Endothelial cell of umbilical vein (primary cell): Measurements from ENCODE around the gene RBM42. TPM values are rescaled to one million over a fixed set of nuclear protein-coding genes. Genes with fewer than 3 reads are reported as not detected.

Experiments
- BruUV-seq: library from RNA; stranded (reverse); fragments of 400-500 nt; replicated peaks from 2 replicates; lab custom pipeline; 2021; lab: Mats Ljungman, UMichigan
- CTCF ChIA-PET: fragments of 300-600, 350-600 bp; sonication (Branson Sonifier 250); formaldehyde crosslinking; loops from one replicate; lab custom pipeline; 2021; ENCODE audit warnings: antibody characterized with exemption, inconsistent platforms; lab: Charles Lee
- POLR2A ChIA-PET: fragments of 300-600, 350-600 bp; sonication (Branson Sonifier 250); formaldehyde crosslinking; loops from one replicate; lab custom pipeline; 2021; ENCODE audit warnings: antibody characterized with exemption, inconsistent platforms; lab: Charles Lee
- DNase-seq: peaks from one replicate; pipeline ENCODE4 v3.0.0-alpha.2; 2011; ENCODE audit warnings: low read depth, low spot score
- FAIRE-seq: peaks from 2 replicates; lab custom pipeline; 2011; peaks lifted over from hg19 to GRCh38; lab: Jason Lieb, UNC
- H2AFZ ChIP-seq: 2 replicates; pipeline ENCODE4 v1.6.0; 2012; ENCODE audit warnings: low read depth, low read length, control low read depth, inconsistent platforms
- H3K27ac ChIP-seq: 2 replicates; pipeline ENCODE4 v1.5.1; 2011; ENCODE audit warnings: low read depth, mild to moderate bottlenecking, control low read depth, low read length, moderate library complexity; ENCODE audit not compliant: insufficient read depth
- H3K27me3 ChIP-seq, 2 experiments: 2 replicates each; pipeline versions ENCODE4 v1.6.0 to v1.6.1; 2011; ENCODE audit warnings: low read length in 2 of 2, mixed read lengths in 1 of 2; ENCODE audit not compliant: control insufficient read depth in 2 of 2, insufficient read depth in 2 of 2
- H3K36me3 ChIP-seq, 2 experiments: 2 replicates in 1 of 2; 3 replicates in 1 of 2; pipeline ENCODE4 v1.5.1; 2011; ENCODE audit warnings: low read length in 2 of 2, mild to moderate bottlenecking in 1 of 2, moderate library complexity in 1 of 2; ENCODE audit not compliant: control insufficient read depth in 2 of 2, insufficient read depth in 2 of 2; ENCODE audit errors: extremely low read depth in 1 of 2
- H3K4me1 ChIP-seq: 3 replicates; pipeline ENCODE4 v1.5.1; 2011; ENCODE audit warnings: mild to moderate bottlenecking, low read length; ENCODE audit not compliant: control insufficient read depth, insufficient read depth; ENCODE audit errors: extremely low read depth
- H3K4me2 ChIP-seq: 2 replicates; pipeline ENCODE4 v1.6.1; 2011; ENCODE audit warnings: low read length, control low read depth, mixed read lengths; ENCODE audit not compliant: insufficient read depth
- H3K4me3 ChIP-seq, 3 experiments: fragments of 200-600 bp in 1 of 3; sonication (generic), shearing (Covaris generic) in 1 of 3; replicated peaks in 1 of 3; 2 replicates each; pipeline ENCODE4 v1.5.1; 2011 to 2016; ENCODE audit warnings: control low read depth in 3 of 3, low read length in 3 of 3, mild to moderate bottlenecking in 2 of 3, inconsistent platforms in 1 of 3, low read depth in 1 of 3, moderate library complexity in 1 of 3; ENCODE audit not compliant: insufficient read depth in 1 of 3
- H3K79me2 ChIP-seq: 2 replicates; pipeline ENCODE4 v1.6.0; 2012; ENCODE audit warnings: low read length, inconsistent platforms; ENCODE audit not compliant: control insufficient read depth, insufficient read depth
- H3K9ac ChIP-seq: replicated peaks from 2 replicates; pipeline ENCODE3; 2011; ENCODE audit warnings: low read length, control low read depth; ENCODE audit not compliant: insufficient read depth; ENCODE audit errors: extremely low read depth
- H3K9me1 ChIP-seq: replicated peaks from 3 replicates; pipeline ENCODE4 v1.6.0; 2011; ENCODE audit warnings: mild to moderate bottlenecking, low read length; ENCODE audit not compliant: control insufficient read depth, insufficient read depth; ENCODE audit errors: extremely low read depth
- H3K9me3 ChIP-seq: replicated peaks from 2 replicates; pipeline ENCODE4 v1.5.1; 2012; ENCODE audit warnings: low read length, inconsistent platforms; ENCODE audit not compliant: control insufficient read depth, insufficient read depth
- H4K20me1 ChIP-seq: replicated peaks from 2 replicates; pipeline ENCODE3; 2011; ENCODE audit warnings: mild to moderate bottlenecking, low read length; ENCODE audit not compliant: control insufficient read depth, insufficient read depth; ENCODE audit errors: extremely low read depth
- CTCF ChIP-seq, 2 donors: IDR thresholded peaks; 1 replicate in 1 of 2; 2 replicates in 1 of 2; pipeline ENCODE4 v1.5.1; 2011; ENCODE audit warnings: low read length in 2 of 2, mild to moderate bottlenecking in 2 of 2, moderate library complexity in 2 of 2, control low read depth in 1 of 2, inconsistent platforms in 1 of 2, low read depth in 1 of 2; ENCODE audit not compliant: insufficient read depth in 1 of 2; ENCODE audit errors: extremely low read depth in 1 of 2
- EZH2 ChIP-seq: IDR thresholded peaks from 2 replicates; pipeline ENCODE4 v1.6.1; 2012; ENCODE audit warnings: borderline replicate concordance, low read depth, mild to moderate bottlenecking, moderate library complexity, low read length, inconsistent platforms; ENCODE audit not compliant: severe bottlenecking
- FOS ChIP-seq: IDR thresholded peaks from 2 replicates; pipeline ENCODE4 v1.6.1; 2011; ENCODE audit warnings: mild to moderate bottlenecking, low read length, moderate library complexity, borderline replicate concordance; ENCODE audit not compliant: insufficient read depth
- GATA2 ChIP-seq: IDR thresholded peaks from 2 replicates; pipeline ENCODE4 v1.7.0; 2011; ENCODE audit warnings: low read depth, mild to moderate bottlenecking, moderate library complexity, mixed read lengths, low read length; ENCODE audit not compliant: insufficient read length, insufficient read depth
- JUN ChIP-seq: IDR thresholded peaks from 2 replicates; pipeline ENCODE4 v1.6.1; 2011; ENCODE audit warnings: borderline replicate concordance, low read depth; ENCODE audit not compliant: insufficient read length, insufficient read depth
- MYC ChIP-seq: IDR thresholded peaks from one replicate; pipeline ENCODE4 v1.6.1; 2011; ENCODE audit warnings: mild to moderate bottlenecking, low read depth, low read length
- POLR2A ChIP-seq: IDR thresholded peaks from 2 replicates; pipeline ENCODE4 v1.6.1; 2012; ENCODE audit warnings: low read depth, mild to moderate bottlenecking, control low read depth, low read length
- POLR2AphosphoS5 ChIP-seq: IDR thresholded peaks from 2 replicates; pipeline ENCODE4 v1.6.1; 2012; ENCODE audit warnings: low read depth, mild to moderate bottlenecking, control low read depth, low read length, moderate library complexity; ENCODE audit not compliant: insufficient read depth
- dilution Hi-C: fragments of 300-500 bp; cut with MboI; formaldehyde crosslinking; loops from one replicate; pipeline ENCODE4 v1.15.0; 2019; ENCODE audit warnings: low sequenced_read_pairs; ENCODE audit not compliant: extremely low pct_ligation_motif_present
- intact Hi-C: fragments of 100-400 bp; cut with micrococcal nuclease; formaldehyde crosslinking; loops from one replicate; pipeline ENCODE4 v1.10.0; 2022
- polyA plus RNA-seq, 4 experiments: library from polyadenylated mRNA; depleted of rRNA in 3 of 4; stranded (reverse) in 3 of 4; unstranded in 1 of 4; fragments of >200 nt; gene quantifications; 2 replicates each; pipeline versions ENCODE4 v1.2.1 to v1.2.3, GENCODE V29; 2011 to 2012; ENCODE audit warnings: missing spikeins in 1 of 4
- total RNA-seq: library from RNA; stranded (reverse); gene quantifications from 2 replicates; pipeline ENCODE4 v1.2.3, GENCODE V29; 2021
- TF ChIP-seq, protein P1 (sequence below): IDR thresholded peaks from 2 replicates; pipeline ENCODE4 v1.6.1; 2011; ENCODE audit not compliant: insufficient read depth, insufficient read length

Gene RBM42
- total and polyA plus RNA-seq, 2 donors (not counting 3 experiments of a cell fraction or from before 2014, with no cell fraction given), result 78.3 to 97.3 TPM

- POLR2A ChIA-PET, result no interaction called here
- FAIRE-seq (no peak), DNase-seq (no peak)
- intact Hi-C loops, result no loop called here
- H3K4me3 ChIP-seq, result no peak overlapping the region
- no peak overlapping the region for H2AFZ ChIP-seq
- no peaks in the 10 kb centered on the region for H3K9me1 ChIP-seq
- dilution Hi-C loops, result no loop called here
- no peak overlapping the region for H3K27ac ChIP-seq
- BruUV-seq, result no TSS peak
- H3K9me3 ChIP-seq, result no peaks in the 10 kb centered on the region
- TF ChIP-seq JUN (no peak), POLR2A (no peak), FOS (no peak), EZH2 (no peak)
- TF ChIP-seq, protein P1, sequence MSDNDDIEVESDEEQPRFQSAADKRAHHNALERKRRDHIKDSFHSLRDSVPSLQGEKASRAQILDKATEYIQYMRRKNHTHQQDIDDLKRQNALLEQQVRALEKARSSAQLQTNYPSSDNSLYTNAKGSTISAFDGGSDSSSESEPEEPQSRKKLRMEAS, result no peak
- CTCF ChIA-PET, result no interaction called here
- no peak overlapping the region for H3K9ac ChIP-seq
- H3K36me3 ChIP-seq, result peaks cover 12 to 46% of the 10 kb centered on the region in 2 experiments
- H4K20me1 ChIP-seq, result no peaks in the 10 kb centered on the region
- no peaks in the 10 kb centered on the region for H3K79me2 ChIP-seq
- no peak overlapping the region for H3K4me2 ChIP-seq
- H3K27me3 ChIP-seq, result no peaks in the 10 kb centered on the region
- H3K4me1 ChIP-seq, result peaks cover 3% of the 10 kb centered on the region
Measured at GRCh38 chr19:35636651-35637050, 7.8 kb downstream of the RBM42 start.

GRCh38 chr19:35637165-35637564 is 8.3 kb downstream of the RBM42 start:
- intact Hi-C loops (no loop called here), dilution Hi-C loops (no loop called here)
- Histone ChIP-seq H3K4me2 (no peak overlapping the region), H3K27ac (no peak overlapping the region), H3K4me1 (peaks cover 7% of the 10 kb centered on the region), H3K36me3 (peaks cover 9 to 44% of the 10 kb centered on the region in 2 experiments), H4K20me1 (no peaks in the 10 kb centered on the region), H3K27me3 (no peaks in the 10 kb centered on the region), H3K4me3 (no peak overlapping the region), H2AFZ (no peak overlapping the region), H3K9me3 (no peaks in the 10 kb centered on the region), H3K79me2 (no peaks in the 10 kb centered on the region), H3K9ac (no peak overlapping the region), H3K9me1 (no peaks in the 10 kb centered on the region)
- TF ChIP-seq FOS (no peak), CTCF (IDR thresholded peaks at IDR 0.05; ENCODE audit: extremely low read depth in 1 of 2, insufficient read depth in 1 of 2, low read depth in 1 of 2, low read length in 2 of 2) (no peak), POLR2A (no peak), POLR2AphosphoS5 (no peak), JUN (no peak), MYC (no peak), GATA2 (no peak), EZH2 (no peak)
- TF ChIP-seq, protein P1, result no peak
- BruUV-seq, result no TSS peak
- DNase-seq (no peak), FAIRE-seq (no peak)
- ChIA-PET CTCF (no interaction called here), POLR2A (no interaction called here)
